A549 (cell line): Measurements from ENCODE around the gene MR1.

Experiments
- CHD2 ChIP-seq: fragments of 150-350 bp; IDR thresholded peaks from 2 replicates; pipeline ENCODE4 v1.6.1; 2014; ENCODE audit warnings: low read length; ENCODE audit not compliant: partially characterized antibody
- CTCF ChIP-seq: fragments of >200 bp; sonication (Bioruptor Twin); formaldehyde crosslinking; IDR thresholded peaks from 3 replicates; pipeline ENCODE4 v1.5.1; 2016
- EHMT2 ChIP-seq: fragments of 200-600 bp; sonication (generic); IDR thresholded peaks from 2 replicates; pipeline ENCODE4 v1.6.1; 2016; ENCODE audit warnings: antibody characterized with exemption, low read depth, mild to moderate bottlenecking, moderate library complexity
- POLR2A ChIP-seq: IDR thresholded peaks from 2 replicates; pipeline ENCODE4 v1.6.1; 2012; ENCODE audit warnings: mild to moderate bottlenecking, low read length
- SMC3 ChIP-seq: fragments of >200 bp; sonication (Bioruptor Twin); formaldehyde crosslinking; IDR thresholded peaks from 3 replicates; pipeline ENCODE4 v1.6.1; 2018; ENCODE audit warnings: inconsistent platforms
- USF2 ChIP-seq: fragments of 450-650 bp; IDR thresholded peaks from 2 replicates; pipeline ENCODE4 v1.6.1; 2014; ENCODE audit warnings: antibody characterized with exemption

GRCh38 chr1:181021159-181021558 lies 12.6 kb upstream of the MR1 start:
- TF ChIP-seq POLR2A (no peak), USF2 (no peak), EHMT2 (no peak), CHD2 (no peak), CTCF (no peak), SMC3 (no peak)
